Measurements from ENCODE around the gene URB1.

Gene URB1

GRCh38 chr21:32392880-32393676, at the start of gene URB1:
URB1 (minus strand) TSS chr21:32393012; CDS start chr21:32392910, 102 bp downstream.
- peak; percentile 94 to 97 (median 94) for DNase-seq

- no peak for DNase-seq
Measured at GRCh38 chr21:32437729-32438128, 44.9 kb upstream of the URB1 start.

- DNase-seq = peak in 2 of 3 experiments; percentile 33 to 55
Measured at GRCh38 chr21:32432982-32433660, 40.3 kb upstream of the URB1 start.

GRCh38 chr21:32427958-32428623, 35.3 kb upstream of the URB1 start:
- DNase-seq = no peak

GRCh38 chr21:32426592-32427051, 33.8 kb upstream of the URB1 start:
- no peak for DNase-seq

GRCh38 chr21:32426066-32426465, 33.3 kb upstream of the URB1 start:
- DNase-seq = no peak

GRCh38 chr21:32425628-32426027, 32.8 kb upstream of the URB1 start:
- no peak for DNase-seq

GRCh38 chr21:32424674-32425073, 31.9 kb upstream of the URB1 start:
- no peak for DNase-seq

GRCh38 chr21:32424191-32424535, 31.4 kb upstream of the URB1 start:
- DNase-seq = no peak

GRCh38 chr21:32423320-32424190, 30.7 kb upstream of the URB1 start:
- DNase-seq = no peak

- DNase-seq = no peak
Measured at GRCh38 chr21:32422064-32422463, 29.3 kb upstream of the URB1 start.

- DNase-seq = no peak
Measured at GRCh38 chr21:32418146-32418545, 25.3 kb upstream of the URB1 start.

- no peak for DNase-seq
Measured at GRCh38 chr21:32415451-32416398, 22.9 kb upstream of the URB1 start.

GRCh38 chr21:32414579-32415358, 22.0 kb upstream of the URB1 start:
- DNase-seq = peak in 2 of 3 experiments; percentile 18 to 53

GRCh38 chr21:32413697-32414578, 21.1 kb upstream of the URB1 start:
- DNase-seq = peak in 1 of 3 experiments; percentile 53

- peak in 1 of 3 experiments; percentile 74 for DNase-seq
Measured at GRCh38 chr21:32413015-32413504, 20.2 kb upstream of the URB1 start.

GRCh38 chr21:32412162-32413014, 19.6 kb upstream of the URB1 start, which contains the start of gene EVA1C:
EVA1C (plus strand) TSS chr21:32412706; CDS start chr21:32412854, 148 bp downstream.
- DNase-seq = peak in 2 of 3 experiments; percentile 84
